ENCODE data around the gene NDUFAF5. TPM values are rescaled to one million over a fixed set of nuclear protein-coding genes. Genes with fewer than 3 reads are reported as not detected.

The NDUFAF5 gene
- total and polyA plus RNA-seq, 2 donors: 18.8 to 19.3 TPM

DNA sequence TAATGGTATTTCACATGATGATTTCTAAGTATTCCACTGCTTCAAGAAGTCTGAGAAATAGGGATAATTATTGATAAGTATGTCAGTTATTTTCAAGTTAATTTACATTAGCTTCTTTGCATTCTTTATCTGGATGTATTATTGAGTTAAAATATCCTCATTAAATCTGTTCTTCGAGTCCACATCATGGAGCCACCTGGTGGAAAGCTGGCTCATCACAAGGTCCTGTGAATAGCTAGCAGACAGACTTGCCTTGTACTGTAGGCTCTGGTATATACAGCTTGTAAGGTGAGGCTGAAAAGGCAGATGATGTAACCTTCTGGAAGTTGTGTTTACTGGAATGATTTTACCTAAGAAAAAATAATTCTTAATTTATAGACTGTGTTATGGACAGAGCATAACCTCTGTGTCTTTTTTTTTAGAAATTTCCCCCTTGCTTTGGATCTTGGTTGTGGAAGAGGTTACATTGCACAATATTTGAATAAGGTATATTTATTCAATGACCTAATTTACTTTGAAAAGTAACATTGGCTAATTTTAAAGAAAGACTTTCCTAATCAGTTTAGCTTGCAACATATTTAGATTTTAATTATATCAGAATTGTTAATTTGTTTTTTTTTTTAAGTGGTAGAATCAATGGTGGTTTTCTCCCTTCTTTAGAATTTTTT lies 3.5 kb downstream of the NDUFAF5 start:
- no peak overlapping the region for H3K4me3 ChIP-seq (ENCODE audit: low read depth, low read length)
- peaks cover 2% of the 10 kb centered on the region for H3K36me3 ChIP-seq (ENCODE audit: insufficient read depth)
- 2% methylated on average over 1 of the region's 1 CpG for WGBS
- no peak for DNase-seq (ENCODE audit: extremely low spot score)
- no peaks in the 10 kb centered on the region for H3K4me1 ChIP-seq (ENCODE audit: insufficient read depth)
- no peak overlapping the region for H3K27ac ChIP-seq (ENCODE audit: low read depth)

DNA sequence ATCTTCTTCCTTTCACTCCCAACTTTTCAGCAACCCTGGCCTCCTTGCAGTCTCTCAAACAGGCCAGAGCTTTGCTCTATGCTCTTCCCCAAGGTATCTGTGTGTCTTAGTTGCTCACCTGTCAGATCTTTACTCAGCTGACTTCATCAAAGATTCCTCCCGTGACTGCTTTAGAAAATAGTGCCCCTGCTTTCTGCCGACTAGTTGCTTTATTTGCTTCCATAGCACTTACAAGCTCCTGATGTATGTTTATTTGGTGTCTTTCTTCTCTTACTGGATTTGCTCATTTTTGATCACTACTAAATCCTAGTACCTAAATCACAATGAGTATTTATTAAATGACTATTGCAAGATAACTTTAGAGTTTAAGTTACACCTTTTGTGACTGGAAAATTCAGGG lies 5.9 kb downstream of the NDUFAF5 start:
- no peak overlapping the region for H3K27ac ChIP-seq (ENCODE audit: low read depth)
- 83% methylated on average over 2 of the region's 2 CpGs for WGBS
- H3K4me1 ChIP-seq (ENCODE audit: insufficient read depth): no peaks in the 10 kb centered on the region
- peaks cover 2% of the 10 kb centered on the region for H3K36me3 ChIP-seq (ENCODE audit: insufficient read depth)
- H3K4me3 ChIP-seq (ENCODE audit: low read depth, low read length): no peak overlapping the region
- no peak for DNase-seq (ENCODE audit: extremely low spot score)

DNA sequence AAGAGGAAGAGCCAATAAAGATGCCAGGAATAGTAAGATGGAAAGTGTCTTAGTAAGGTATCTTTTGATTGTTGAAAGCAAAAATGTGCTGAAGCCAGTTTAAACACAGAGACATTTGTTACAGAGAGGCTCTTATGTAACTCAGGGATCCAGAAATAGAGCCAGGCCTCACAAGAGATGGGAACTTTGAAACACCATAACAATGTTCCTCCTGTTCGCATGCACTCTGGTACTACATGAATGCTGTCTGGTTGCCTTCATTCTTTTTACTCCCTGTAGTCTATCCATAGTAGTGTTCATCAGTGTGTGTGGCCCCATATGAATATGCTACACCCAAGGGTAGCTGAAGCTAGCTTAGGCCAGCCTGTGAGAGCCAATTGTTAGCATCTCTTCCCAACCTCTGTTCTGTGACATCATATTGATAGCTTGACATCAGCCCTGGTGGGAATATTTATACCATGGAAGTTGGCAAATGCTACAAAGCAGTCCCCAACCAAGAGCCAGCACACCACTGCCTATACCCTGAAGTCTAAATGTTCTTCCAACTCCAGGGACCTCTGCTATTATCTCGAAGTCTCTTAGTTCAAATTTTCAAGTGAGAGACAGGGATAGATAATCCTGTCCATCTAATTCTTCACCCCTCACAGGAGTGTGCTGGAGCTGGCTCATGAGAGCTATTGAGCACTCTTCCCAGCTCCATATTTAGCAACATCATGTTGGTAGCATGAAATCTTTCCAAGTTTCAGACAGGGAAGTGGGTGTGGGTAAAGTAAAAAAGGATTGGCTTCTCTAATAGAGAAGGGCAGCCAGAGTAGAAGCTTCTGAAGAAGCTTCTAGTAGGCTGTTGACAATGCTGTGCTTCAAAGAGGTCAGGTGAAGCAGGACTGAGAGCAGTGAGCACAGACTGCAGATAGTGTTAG lies 7.0 kb downstream of the NDUFAF5 start:
- H3K27ac ChIP-seq (ENCODE audit: low read depth): no peak overlapping the region
- peaks cover 2% of the 10 kb centered on the region for H3K36me3 ChIP-seq (ENCODE audit: insufficient read depth)
- no peak overlapping the region for H3K4me3 ChIP-seq (ENCODE audit: low read depth, low read length)
- no peaks in the 10 kb centered on the region for H3K4me1 ChIP-seq (ENCODE audit: insufficient read depth)
- 87% methylated on average over 2 of the region's 2 CpGs for WGBS
- DNase-seq (ENCODE audit: extremely low spot score): no peak

DNA sequence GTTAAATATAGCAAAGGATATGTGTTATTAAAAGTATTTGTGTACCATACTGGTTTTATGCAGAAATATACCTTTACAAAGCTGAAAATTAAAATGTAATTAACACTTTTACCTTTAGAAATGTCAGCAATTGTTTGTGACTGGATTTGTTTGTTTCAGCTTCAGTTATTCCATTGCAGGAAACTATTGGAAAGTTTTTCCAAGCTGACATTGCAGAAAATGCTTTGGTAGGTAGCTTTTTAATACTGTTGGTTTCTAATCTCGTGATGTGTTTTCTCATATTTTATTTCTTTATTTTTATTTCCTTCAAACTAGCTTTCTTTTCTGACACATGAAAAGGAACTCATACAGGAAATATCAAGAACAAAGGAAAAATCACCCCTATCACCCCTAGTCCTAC lies 8.2 kb downstream of the NDUFAF5 start:
- DNase-seq (ENCODE audit: extremely low spot score): no peak
- Histone ChIP-seq H3K36me3 (ENCODE audit: insufficient read depth) (peaks cover 2% of the 10 kb centered on the region), H3K27ac (ENCODE audit: low read depth) (no peak overlapping the region), H3K4me3 (ENCODE audit: low read depth, low read length) (no peak overlapping the region), H3K4me1 (ENCODE audit: insufficient read depth) (no peaks in the 10 kb centered on the region)
- WGBS: 93% methylated on average over 1 of the region's 1 CpG

DNA sequence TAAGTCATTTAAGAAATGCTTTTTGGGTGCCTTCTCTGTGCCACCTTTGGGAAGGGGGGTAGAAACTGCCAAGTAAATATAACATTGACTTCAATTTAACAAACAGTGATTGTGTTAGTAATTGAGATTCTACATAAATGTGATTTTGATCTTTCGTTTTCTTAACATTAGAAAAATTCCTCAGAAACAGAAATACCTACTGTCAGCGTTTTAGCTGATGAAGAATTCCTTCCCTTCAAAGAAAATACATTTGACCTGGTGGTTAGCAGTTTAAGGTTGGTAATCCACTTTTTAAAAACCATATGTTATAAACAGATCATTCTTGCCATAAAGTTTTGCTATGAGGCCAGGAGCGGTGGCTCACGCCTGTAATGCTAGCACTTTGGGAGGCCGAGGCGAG lies 9.8 kb downstream of the NDUFAF5 start:
- Histone ChIP-seq H3K4me1 (ENCODE audit: insufficient read depth) (no peaks in the 10 kb centered on the region), H3K27ac (ENCODE audit: low read depth) (no peak overlapping the region), H3K4me3 (ENCODE audit: low read depth, low read length) (no peak overlapping the region), H3K36me3 (ENCODE audit: insufficient read depth) (peaks cover 4% of the 10 kb centered on the region)
- no peak for DNase-seq (ENCODE audit: extremely low spot score)
- WGBS: 97% methylated on average over 6 of the region's 6 CpGs

DNA sequence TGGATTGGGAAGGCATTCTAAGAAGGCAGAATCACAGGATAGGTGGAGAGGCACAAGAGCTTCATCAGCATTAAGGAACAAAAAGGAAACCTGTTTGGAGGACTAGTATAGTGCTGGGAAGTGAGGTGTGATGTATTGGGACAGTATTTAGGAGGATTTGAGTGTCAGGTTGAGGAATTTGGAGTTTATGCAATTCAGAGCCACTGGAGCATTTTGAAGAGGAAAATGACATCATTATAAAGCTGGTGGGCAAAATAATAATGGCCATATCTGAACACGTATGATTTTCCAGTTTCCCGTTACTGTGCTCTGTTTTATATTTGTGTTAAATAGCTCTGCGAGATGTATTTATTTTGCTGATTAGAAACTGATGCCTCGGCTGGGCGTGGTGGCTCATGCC lies 14.2 kb downstream of the NDUFAF5 start:
- Histone ChIP-seq H3K4me3 (ENCODE audit: low read depth, low read length) (no peak overlapping the region), H3K4me1 (ENCODE audit: insufficient read depth) (no peaks in the 10 kb centered on the region), H3K36me3 (ENCODE audit: insufficient read depth) (peaks cover 2% of the 10 kb centered on the region), H3K27ac (ENCODE audit: low read depth) (no peak overlapping the region)
- 81% methylated on average over 5 of the region's 5 CpGs for WGBS
- no peak for DNase-seq (ENCODE audit: extremely low spot score)

DNA sequence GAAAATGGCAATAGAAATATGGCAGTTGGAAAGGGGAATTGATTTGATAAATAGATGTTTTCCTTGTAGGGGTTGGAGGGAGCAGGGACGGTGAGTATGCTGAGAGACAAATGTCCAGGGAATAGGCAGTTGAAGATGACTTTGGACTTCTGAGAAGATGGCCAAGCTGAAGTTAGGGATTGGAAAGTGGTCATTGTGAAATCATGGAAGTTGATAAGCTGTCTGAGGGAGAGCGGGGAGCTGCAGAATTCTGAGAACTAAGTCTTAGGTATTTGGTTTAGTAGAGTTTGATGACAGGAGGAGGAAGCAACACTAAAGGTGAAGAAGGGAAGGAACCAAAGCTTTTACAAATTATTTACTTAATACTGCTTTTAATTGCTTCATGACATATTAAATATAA lies 15.1 kb downstream of the NDUFAF5 start:
- no peak overlapping the region for H3K4me3 ChIP-seq (ENCODE audit: low read depth, low read length)
- H3K36me3 ChIP-seq (ENCODE audit: insufficient read depth): peaks cover 2% of the 10 kb centered on the region
- no peak for DNase-seq (ENCODE audit: extremely low spot score)
- no peak overlapping the region for H3K27ac ChIP-seq (ENCODE audit: low read depth)
- 83% methylated on average over 2 of the region's 2 CpGs for WGBS
- no peaks in the 10 kb centered on the region for H3K4me1 ChIP-seq (ENCODE audit: insufficient read depth)

DNA sequence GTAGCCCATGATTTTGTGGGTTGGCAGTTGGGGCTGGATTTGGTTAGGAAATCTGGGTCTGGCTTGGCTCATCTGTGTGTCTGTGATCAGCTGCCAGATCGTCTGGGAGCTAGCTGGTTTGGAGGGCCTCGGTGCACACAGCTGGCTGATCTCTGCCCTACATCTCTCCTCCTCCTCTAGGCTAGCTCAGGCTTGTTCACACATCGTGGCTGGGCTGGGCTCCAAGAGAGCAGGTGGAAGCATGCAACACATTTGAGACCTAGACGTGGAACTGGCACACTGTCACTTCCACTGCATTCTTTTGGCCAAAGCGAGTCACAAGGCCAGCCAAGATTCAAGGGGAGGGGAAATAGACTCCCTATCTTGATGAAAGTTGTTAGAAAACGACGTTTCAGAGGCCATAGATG lies 15.9 kb downstream of the NDUFAF5 start:
- peaks cover 2% of the 10 kb centered on the region for H3K36me3 ChIP-seq (ENCODE audit: insufficient read depth)
- H3K27ac ChIP-seq (ENCODE audit: low read depth): no peak overlapping the region
- 12% methylated on average over 7 of the region's 7 CpGs for WGBS
- H3K4me1 ChIP-seq (ENCODE audit: insufficient read depth): no peaks in the 10 kb centered on the region
- DNase-seq (ENCODE audit: extremely low spot score): peak; percentile 93
- no peak overlapping the region for H3K4me3 ChIP-seq (ENCODE audit: low read depth, low read length)

DNA sequence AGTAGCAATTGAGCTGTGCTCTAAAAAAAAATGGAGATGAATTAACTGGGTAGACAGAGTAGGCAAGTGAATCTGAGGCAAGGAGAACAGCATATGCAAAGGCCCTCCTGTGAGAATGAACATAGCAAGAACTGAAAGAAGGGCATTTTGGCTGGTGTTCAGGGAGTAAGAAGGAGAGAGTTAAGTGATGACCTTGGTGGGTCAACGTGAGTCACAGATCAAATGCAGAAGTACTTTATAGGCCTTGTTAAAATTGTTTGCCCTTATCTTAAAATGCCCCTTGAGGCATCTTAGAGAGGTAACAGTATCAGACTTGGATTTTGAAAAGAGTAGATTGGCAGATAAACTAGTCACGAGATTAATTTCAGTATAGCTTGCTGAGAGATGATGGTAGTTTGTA lies 24.5 kb downstream of the NDUFAF5 start:
- 79% methylated on average over 2 of the region's 2 CpGs for WGBS
- H3K36me3 ChIP-seq (ENCODE audit: insufficient read depth): peaks cover 5% of the 10 kb centered on the region

DNA sequence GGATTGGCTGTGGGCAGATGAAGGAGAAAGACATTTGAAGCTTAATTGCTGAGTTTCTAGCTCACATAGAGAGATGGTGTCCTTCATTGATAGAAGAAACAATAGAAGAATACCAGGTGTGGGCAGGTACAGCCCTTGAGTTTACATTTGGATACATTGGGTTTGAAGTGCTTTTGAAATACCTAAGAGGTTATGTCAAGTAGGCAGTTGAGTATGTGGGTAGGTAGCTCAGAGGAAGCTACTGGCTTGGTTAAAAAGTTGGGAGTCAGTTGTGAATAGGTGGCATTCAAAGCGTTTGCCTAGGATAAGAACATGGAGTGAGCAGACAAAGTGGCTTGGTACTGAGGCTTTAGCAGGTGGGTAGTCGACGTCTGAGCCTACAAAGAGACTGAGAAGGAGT lies 25.0 kb downstream of the NDUFAF5 start:
- H3K27ac ChIP-seq (ENCODE audit: low read depth): no peak overlapping the region
- DNase-seq (ENCODE audit: extremely low spot score): no peak
- no peaks in the 10 kb centered on the region for H3K4me1 ChIP-seq (ENCODE audit: insufficient read depth)
- peaks cover 5% of the 10 kb centered on the region for H3K36me3 ChIP-seq (ENCODE audit: insufficient read depth)
- WGBS: 95% methylated on average over 3 of the region's 3 CpGs
- no peak overlapping the region for H3K4me3 ChIP-seq (ENCODE audit: low read depth, low read length)

More for the DNA sequence above, 24.5 kb downstream of the NDUFAF5 start:
- Histone ChIP-seq H3K4me1 (ENCODE audit: insufficient read depth) (no peaks in the 10 kb centered on the region), H3K4me3 (ENCODE audit: low read depth, low read length) (no peak overlapping the region), H3K27ac (ENCODE audit: low read depth) (no peak overlapping the region)
- DNase-seq (ENCODE audit: extremely low spot score): no peak

DNA sequence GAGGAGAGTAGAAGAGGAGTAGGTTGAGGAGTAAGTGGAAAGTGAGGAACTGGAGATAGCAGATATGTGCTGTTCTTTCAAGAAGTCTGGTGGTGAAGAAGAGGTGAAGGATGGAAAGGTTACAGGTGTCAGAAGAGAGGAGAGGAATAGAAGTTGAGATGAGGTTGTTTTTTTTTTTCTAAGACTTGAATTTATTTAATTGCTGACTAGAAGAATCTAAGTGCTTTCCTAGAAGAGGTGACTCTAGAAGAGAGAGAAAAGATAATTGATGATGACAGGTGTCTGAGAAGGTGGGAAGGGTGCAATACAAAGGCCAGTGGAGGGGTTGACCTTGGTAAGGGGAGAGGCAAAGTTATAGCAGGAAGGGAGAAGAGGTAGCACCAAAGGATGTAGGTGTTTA lies 25.6 kb downstream of the NDUFAF5 start:
- H3K27ac ChIP-seq (ENCODE audit: low read depth): no peak overlapping the region
- DNase-seq (ENCODE audit: extremely low spot score): no peak
- H3K36me3 ChIP-seq (ENCODE audit: insufficient read depth): peaks cover 5% of the 10 kb centered on the region
- H3K4me3 ChIP-seq (ENCODE audit: low read depth, low read length): no peak overlapping the region
- no peaks in the 10 kb centered on the region for H3K4me1 ChIP-seq (ENCODE audit: insufficient read depth)

DNA sequence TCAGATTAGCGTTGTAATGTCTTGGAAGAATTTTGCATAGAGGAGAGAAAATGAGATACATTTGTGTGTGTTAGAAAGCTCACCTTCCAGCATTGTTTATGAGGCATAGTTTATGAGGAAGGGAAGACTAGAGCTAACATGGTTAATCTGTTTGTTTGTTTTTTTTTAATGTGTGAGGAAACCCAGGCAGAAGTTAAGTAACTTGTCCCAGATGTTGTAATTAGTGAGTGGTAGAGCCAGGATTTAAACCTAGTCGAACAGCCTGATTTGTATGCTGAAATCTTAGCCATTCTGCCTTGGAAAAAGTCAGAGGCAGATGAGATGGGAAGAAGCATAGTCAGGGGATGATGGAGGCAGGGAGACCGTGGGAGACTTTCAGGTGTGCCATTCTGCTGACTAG lies 29.1 kb downstream of the NDUFAF5 start:
- no peak overlapping the region for H3K27ac ChIP-seq (ENCODE audit: low read depth)
- H3K4me3 ChIP-seq (ENCODE audit: low read depth, low read length): no peak overlapping the region
- H3K4me1 ChIP-seq (ENCODE audit: insufficient read depth): no peaks in the 10 kb centered on the region
- peaks cover 10% of the 10 kb centered on the region for H3K36me3 ChIP-seq (ENCODE audit: insufficient read depth)
- 56% methylated on average over 3 of the region's 3 CpGs for WGBS
- DNase-seq (ENCODE audit: extremely low spot score): no peak

DNA sequence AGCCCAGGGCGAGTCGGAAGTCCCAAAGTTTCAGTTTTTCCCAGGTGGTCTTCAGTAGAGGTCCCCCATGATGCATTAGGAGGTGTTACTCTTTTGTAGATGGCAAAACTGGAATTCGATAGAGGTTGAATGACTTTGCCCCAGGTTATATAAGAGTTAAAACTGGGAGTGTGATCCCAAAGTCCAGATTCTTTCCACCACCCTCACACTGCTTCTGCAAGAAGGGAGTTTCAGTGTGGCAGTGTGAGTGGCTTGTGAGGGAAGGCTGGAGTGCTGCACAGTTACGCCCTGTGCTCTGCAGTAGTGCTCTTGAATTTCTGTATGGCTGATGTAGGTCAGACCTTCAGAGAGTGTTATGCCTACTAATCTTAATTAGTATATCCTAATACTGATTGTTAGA lies 29.8 kb downstream of the NDUFAF5 start:
- no peak for DNase-seq (ENCODE audit: extremely low spot score)
- Histone ChIP-seq H3K36me3 (ENCODE audit: insufficient read depth) (peaks cover 10% of the 10 kb centered on the region), H3K4me3 (ENCODE audit: low read depth, low read length) (no peak overlapping the region)

DNA sequence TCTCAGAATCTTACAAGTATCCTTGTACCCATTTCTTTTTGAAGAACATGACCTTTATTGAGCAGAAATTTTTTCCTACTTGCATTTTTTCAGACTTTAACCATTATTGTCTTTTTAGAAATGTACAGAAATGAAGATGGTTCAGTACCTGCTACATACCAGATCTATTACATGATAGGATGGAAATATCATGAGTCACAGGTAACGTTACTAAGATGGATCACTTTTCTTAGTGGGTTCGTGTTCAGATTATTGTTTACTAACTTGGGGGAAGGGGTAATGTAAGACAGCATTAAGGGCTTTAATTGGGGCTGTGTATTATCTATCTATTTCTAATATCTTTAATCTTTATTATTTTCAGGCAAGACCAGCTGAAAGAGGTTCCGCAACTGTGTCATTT lies 31.9 kb downstream of the NDUFAF5 start:
- H3K27ac ChIP-seq (ENCODE audit: low read depth): no peak overlapping the region
- H3K4me1 ChIP-seq (ENCODE audit: insufficient read depth): no peaks in the 10 kb centered on the region
- 62% methylated on average over 3 of the region's 3 CpGs for WGBS
- peaks cover 10% of the 10 kb centered on the region for H3K36me3 ChIP-seq (ENCODE audit: insufficient read depth)
- no peak overlapping the region for H3K4me3 ChIP-seq (ENCODE audit: low read depth, low read length)
- no peak for DNase-seq (ENCODE audit: extremely low spot score)

More for the DNA sequence above, 29.8 kb downstream of the NDUFAF5 start:
- no peak overlapping the region for H3K27ac ChIP-seq (ENCODE audit: low read depth)
- no peaks in the 10 kb centered on the region for H3K4me1 ChIP-seq (ENCODE audit: insufficient read depth)
- WGBS: 93% methylated on average over 4 of the region's 4 CpGs

Measured in urinary bladder (tissue), 4 donors.